ENCODE results near the gene STXBP1.
"Not testable (repeated sequence)": the region's sequence is repeated elsewhere in the genome, so short reads cannot be mapped to it uniquely, and the experiment has no call there.

Gene STXBP1

GRCh38 chr9:127611899-127612790 is at the start of gene STXBP1:
Gene STXBP1 (plus strand): TSS chr9:127612277. CDS start chr9:127612404, 127 bp downstream.
- DNase-seq = peak; percentile 78

DNA sequence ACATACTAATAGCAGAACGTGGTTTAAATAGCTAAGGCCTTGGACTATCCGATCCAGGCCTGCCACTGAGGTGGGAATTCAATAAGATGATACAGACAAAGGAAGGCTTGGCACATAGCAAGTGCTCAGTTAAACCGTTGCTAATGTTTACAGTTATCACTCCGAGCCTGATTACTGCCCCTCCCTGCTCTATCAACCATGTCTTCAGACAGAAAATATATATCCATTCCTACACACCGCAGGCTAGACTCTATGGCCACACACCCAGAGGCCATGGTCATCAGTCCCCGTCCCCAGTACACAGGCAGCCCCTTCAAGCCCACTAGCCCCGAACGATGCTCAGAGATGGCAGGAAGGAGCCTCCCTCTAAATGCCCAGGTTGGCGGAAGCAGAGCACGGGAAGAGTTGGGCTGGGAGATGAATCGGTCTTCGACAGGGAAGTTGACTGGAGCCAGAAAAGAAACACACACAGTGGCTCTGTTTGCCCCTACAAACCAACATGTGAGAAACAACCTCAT is 49.7 kb upstream of the STXBP1 start:
- DNase-seq = no peak

- DNase-seq = no peak
Measured at GRCh38 chr9:127562841-127563401, 49.2 kb upstream of the STXBP1 start.

DNA sequence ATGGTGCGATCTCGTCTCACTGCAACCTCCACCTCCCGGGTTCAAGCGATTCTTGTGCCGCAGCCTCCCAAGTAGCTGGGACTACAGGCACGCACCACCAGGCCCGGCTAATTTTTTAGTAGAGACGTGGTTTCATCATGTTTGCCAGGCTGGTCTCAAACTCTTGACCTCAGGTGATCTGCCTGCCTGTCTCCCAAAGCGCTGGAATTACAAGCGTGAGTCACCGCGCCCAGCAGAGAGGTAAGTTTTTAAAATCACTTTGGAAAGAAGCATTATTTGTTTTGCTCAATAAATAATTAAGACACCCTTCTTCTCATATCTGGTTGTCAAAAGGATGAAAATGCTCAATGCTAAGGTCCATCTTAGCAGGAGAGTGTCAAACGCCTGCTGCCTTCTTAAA is 48.5 kb upstream of the STXBP1 start:
- DNase-seq = no peak

DNA sequence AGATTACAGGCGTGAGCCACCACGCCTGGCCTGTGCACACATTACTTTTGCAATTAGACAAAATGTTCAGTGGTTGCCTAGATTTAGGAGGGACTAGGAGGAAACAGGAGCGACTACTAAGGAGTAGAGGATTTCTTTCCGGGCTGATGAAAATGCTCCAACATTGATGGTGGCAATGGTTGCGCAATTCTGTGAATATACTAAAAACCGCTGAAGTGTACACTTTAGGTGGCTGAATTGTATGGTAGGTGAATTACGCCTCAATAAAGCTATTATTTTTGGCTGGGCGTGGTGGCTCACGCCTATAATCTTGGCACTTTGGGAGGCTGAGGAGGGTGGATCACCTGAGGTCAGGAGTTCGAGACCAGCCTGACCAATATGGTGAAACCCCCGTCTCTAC is 46.8 kb upstream of the STXBP1 start:
- no peak for DNase-seq

DNA sequence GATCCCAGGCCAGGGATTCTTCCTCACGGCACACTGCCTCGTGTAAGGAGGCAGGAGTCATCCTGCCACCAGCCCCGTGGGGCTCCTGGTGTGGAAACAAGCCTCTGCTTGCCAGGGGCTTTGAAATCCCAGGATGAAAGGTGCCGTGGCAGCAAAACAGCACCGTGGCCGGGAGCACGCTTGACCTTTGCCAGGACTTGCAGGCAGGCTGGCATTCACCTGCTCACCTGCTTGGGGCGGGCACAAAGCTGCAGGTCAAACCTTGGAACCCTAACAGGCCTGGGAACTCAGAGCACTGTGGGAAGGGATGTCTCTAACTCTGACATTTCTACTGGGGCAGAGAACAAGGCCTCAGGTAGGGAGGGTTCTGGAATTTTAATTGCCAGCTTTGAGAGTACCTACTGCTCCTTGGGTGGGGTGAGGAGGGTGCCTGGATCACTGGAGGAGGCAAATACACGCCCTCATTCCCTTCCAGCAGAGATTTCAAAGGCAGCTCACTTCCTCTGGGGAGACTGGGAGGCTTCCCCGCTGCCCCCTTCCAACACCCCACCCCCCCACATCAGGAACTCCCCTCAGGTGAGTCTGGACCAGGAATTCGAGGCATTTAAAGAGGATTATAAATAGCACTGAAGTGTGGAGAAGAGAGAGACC is 45.6 kb upstream of the STXBP1 start:
- DNase-seq = no peak

DNA sequence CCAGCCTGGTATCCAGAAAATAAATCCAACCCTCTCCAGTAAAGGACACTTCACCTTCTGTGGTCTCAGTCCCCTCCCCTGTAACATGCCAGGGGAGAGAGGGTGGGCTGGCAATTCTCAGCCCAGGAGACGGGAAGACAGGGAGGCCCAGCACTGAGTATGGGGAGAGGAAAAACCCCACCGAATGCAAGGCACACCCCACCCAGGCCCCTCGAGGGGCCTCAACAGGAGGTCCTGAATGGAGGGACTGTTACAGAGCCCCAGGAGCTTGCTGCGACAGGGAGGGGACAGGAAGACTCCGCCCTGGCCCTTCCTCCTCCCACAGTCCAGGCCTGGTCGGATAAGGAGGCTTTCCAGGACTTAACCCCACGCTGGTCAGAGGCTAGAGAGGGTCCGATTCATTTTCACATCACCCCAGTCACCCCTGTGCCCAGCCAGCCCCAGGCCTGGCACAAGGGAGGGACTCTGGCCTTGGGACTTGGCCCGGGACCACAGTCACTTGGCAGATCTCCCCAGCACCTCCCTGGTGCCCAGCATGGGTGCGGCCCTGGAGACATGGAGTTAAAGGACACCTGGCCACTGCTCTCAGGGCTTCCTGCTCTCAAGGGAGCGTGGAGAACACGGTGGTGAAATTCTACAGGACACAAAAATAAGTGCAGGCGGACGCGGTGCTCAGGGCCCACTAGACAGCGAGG is 44.9 kb upstream of the STXBP1 start:
- no peak for DNase-seq

- no peak for DNase-seq
Measured at GRCh38 chr9:127567730-127568617, 44.1 kb upstream of the STXBP1 start.

- DNase-seq = no peak
Measured at GRCh38 chr9:127568618-127568970, 43.5 kb upstream of the STXBP1 start.

GRCh38 chr9:127568971-127569885 is 42.8 kb upstream of the STXBP1 start:
- peak; percentile 61 for DNase-seq

DNA sequence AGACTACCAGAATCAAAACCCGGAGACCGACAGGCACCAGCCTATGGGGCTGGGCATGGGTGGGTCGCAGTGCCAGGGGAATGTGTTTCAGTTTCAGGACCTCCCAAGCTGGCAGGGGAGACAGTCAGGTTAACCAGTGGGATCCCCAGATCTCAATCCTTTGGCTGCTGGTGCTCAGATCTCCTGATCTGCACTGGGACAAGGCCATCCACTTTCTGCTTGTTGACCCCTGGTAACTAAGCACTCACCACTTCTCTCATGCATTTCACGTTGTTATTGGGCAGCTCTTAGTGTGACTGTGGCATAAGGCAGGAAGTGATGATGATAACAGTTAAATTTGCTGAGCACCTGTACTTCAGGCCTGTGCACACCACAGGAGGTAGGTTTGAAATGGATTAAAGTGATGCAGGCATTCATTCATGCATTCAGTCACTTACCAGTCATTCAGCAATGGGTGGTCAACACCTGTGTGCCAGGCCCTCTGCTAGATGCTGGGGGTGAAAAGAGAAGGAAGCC is 42.1 kb upstream of the STXBP1 start:
- DNase-seq = no peak

- DNase-seq = no peak
Measured at GRCh38 chr9:127570533-127571111, 41.5 kb upstream of the STXBP1 start.

DNA sequence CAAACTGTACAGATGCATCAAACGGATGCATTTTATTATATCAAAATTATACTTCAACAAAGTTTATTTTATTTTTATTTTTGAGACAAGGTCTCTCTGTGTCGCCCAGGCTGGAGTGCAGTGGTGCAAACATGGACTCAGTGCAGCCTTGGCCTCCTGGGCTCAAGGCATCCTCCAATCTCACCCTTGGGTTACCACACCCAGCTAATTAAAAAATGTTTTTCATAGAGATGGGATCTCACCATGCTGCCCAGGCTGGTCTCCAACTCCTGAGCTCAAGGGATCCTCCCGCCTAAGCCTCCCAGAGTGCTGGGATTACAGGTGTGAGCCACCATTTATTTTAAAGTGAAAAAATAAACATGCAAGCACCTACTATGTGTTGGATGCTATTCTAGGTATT is 40.1 kb upstream of the STXBP1 start:
- no peak for DNase-seq

DNA sequence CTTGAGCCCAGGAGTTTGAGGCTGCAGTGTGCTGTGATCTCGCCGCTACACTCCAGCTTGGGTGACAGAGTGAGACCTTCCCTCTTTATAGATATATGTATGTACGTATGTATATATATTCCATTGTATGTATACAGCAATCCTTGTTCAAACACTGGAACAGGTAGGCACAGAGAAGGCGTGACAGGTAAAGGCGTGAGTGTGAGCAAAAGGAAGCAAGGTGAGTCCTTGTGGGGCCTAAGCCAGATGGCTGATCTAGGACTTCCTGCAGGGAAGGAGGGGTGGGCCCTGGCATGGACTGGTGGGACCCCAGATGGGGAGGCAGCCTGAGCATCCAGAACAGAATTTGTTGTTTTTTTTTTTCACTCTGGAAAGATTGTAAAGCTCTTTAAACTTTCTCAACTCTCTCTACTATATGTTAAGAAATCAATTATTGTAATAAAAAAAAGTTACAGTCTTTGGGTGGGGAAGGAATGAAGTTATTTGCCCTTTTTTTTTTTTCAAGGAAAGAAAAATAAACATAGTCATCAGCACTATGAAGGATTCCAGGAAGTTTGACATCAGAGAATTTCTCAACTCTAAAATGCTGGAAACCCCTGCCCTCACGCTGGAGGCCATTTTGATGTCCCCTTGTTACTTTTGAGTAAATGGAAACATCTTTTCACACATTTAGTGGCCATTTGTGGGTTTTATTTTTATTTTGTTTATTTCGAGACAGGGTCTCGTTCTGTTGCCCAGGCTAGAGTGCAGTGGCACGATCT is 38.9 kb upstream of the STXBP1 start:
- no peak for DNase-seq

GRCh38 chr9:127574072-127574993 is 37.7 kb upstream of the STXBP1 start:
- DNase-seq = no peak

DNA sequence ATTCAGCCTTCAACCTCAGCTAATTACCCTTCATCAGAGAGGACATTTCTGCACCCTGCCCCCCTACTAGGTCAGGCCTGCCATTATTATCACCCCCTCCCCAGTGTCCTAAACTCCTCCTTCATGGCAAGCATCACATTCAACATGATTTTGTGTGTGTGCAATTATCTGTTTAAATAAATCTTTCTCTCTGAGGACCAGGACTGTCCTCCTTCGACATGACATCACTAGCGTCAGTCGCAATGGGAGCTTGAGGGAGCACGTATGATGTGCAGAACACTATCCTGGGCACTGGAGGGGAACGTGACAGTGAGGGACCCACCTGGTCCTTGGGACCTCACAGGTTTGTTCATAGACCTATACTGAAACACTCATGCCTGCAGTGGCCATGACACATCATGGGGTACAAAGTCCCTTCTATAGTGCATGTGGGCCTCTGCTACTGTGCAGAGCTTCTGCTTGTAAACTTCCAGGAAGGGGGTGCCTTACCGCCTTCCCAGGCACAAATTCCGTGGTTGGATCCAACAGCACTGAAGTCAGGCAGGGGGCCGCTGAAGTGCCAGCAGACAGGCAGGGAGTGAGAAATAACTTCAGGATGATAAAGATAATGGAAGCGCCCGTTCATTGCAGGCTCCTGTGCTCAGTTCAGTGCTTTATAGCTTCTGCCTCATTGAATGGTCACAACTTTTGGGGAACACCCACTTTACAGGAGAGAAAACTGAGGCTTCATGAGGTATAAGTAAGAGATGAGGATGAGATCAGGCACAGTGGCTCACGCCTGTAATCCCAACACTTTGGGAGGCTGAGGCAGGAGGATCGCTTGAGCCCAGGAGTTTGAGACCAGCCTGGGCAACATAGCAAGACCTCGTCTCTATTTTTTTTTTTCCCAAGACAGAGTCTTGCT is 36.0 kb upstream of the STXBP1 start:
- no peak for DNase-seq

DNA sequence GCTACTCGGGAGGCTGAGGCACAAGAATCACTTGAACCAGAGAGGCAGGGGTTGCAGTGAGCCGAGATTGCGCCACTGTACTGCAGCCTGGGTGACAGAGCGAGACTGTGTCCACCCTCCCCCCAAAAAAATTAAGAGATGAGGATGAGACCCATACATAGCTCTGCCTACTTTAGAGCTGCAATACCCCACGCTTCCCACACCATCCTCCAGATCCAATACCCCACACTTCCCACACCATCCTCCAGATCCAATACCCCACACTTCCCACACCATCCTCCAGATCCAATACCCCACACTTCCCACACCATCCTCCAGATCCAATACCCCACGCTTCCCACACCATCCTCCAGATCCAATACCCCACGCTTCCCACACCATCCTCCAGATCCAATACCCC is 34.9 kb upstream of the STXBP1 start:
- DNase-seq = not testable (repeated sequence)

- DNase-seq = no peak
Measured at GRCh38 chr9:127578627-127578951, 33.5 kb upstream of the STXBP1 start.
